Measurements from ENCODE around the gene MTURN. TPM values are rescaled to one million over a fixed set of nuclear protein-coding genes. Genes with fewer than 3 reads are reported as not detected.
A peak's percentile ranks its signal among the peaks of the same experiment; 100 is the strongest.

MTURN gene
- total RNA-seq, 3 donors from 2014 or later, result 2.9 to 3.3 (median 3.3) TPM

GRCh38 chr7:30144657-30145306 lies 10.0 kb downstream of the MTURN start:
- H3K27me3 Mint-ChIP-seq (ENCODE audit: low read depth), result no peaks in the 10 kb centered on the region
- no peak overlapping the region for H3K4me3 Mint-ChIP-seq
- no peaks in the 10 kb centered on the region for H3K4me1 Mint-ChIP-seq (ENCODE audit: low read depth)
- DNase-seq (no peak), ATAC-seq (no peak)
- no peaks in the 10 kb centered on the region for H3K9me3 Mint-ChIP-seq
- H3K36me3 Mint-ChIP-seq (ENCODE audit: insufficient read depth), result no peaks in the 10 kb centered on the region

GRCh38 chr7:30145426-30145970 lies 10.7 kb downstream of the MTURN start:
- no peaks in the 10 kb centered on the region for H3K9me3 Mint-ChIP-seq
- no peak overlapping the region for H3K4me3 Mint-ChIP-seq
- DNase-seq (no peak), ATAC-seq (no peak)
- H3K27me3 Mint-ChIP-seq (ENCODE audit: low read depth), result no peaks in the 10 kb centered on the region
- no peaks in the 10 kb centered on the region for H3K4me1 Mint-ChIP-seq (ENCODE audit: low read depth)
- no peaks in the 10 kb centered on the region for H3K36me3 Mint-ChIP-seq (ENCODE audit: insufficient read depth)

DNA sequence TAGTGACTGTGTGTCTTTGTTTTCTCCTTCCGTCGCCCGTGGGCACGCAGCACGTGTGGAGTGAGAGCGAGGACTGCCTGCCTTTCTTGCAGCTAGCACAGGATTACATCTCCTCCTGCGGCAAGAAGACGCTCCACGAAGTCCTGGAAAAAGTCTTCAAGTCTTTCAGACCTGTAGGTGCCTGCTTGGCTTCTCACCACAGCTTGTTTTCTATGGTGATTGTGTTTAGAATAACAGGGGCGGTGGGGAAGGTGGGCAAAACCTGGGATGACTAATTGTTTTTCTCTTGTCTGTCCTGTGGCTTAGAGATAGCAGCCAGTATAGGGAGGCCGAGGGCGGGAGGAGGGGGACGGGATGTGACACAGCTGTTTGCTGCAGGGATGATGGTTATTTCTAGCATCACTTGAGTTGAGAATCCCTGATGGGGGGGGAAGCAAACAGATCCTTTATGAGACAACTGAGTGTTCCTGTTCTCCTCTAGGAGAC lies 11.4 kb downstream of the MTURN start:
- DNase-seq, result no peak
- H3K36me3 Mint-ChIP-seq (ENCODE audit: insufficient read depth), result no peaks in the 10 kb centered on the region
- no peaks in the 10 kb centered on the region for H3K4me1 Mint-ChIP-seq (ENCODE audit: low read depth)
- no peaks in the 10 kb centered on the region for H3K27me3 Mint-ChIP-seq (ENCODE audit: low read depth)
- no peak overlapping the region for H3K4me3 Mint-ChIP-seq
- peak in 1 of 2 donors; percentile 31 for ATAC-seq
- no peaks in the 10 kb centered on the region for H3K9me3 Mint-ChIP-seq

DNA sequence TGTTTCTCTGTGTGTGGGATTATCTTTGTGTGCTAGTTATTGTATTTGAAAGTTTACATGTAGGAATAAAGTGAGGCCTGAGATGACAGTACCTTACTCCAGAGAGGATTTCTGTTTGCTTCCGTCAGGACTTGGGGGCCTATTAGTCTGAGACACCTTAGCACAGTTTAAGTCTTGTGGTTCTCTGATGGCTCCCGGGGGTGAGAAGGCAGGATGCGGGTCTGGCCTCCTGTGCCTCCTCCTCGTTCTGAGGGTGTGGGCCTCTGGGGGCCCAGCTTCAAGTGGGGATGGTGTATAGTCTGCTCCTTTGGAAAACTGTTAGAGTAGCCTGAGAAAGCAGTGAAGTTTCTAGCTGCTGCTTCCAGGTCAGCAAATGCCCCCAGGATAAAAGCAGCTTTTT lies 12.4 kb downstream of the MTURN start:
- Mint-ChIP-seq H3K27me3 (ENCODE audit: low read depth) (no peaks in the 10 kb centered on the region), H3K9me3 (no peaks in the 10 kb centered on the region), H3K4me3 (no peak overlapping the region), H3K36me3 (ENCODE audit: insufficient read depth) (no peaks in the 10 kb centered on the region), H3K4me1 (ENCODE audit: low read depth) (no peaks in the 10 kb centered on the region)
- DNase-seq (no peak), ATAC-seq (peak in 1 of 2 donors; percentile 18)

GRCh38 chr7:30147785-30148184 lies 13.0 kb downstream of the MTURN start:
- no peak for ATAC-seq
- Mint-ChIP-seq H3K27me3 (ENCODE audit: low read depth) (no peaks in the 10 kb centered on the region), H3K4me3 (no peak overlapping the region), H3K36me3 (ENCODE audit: insufficient read depth) (no peaks in the 10 kb centered on the region), H3K9me3 (no peaks in the 10 kb centered on the region), H3K4me1 (ENCODE audit: low read depth) (no peaks in the 10 kb centered on the region)
- no peak for DNase-seq

DNA sequence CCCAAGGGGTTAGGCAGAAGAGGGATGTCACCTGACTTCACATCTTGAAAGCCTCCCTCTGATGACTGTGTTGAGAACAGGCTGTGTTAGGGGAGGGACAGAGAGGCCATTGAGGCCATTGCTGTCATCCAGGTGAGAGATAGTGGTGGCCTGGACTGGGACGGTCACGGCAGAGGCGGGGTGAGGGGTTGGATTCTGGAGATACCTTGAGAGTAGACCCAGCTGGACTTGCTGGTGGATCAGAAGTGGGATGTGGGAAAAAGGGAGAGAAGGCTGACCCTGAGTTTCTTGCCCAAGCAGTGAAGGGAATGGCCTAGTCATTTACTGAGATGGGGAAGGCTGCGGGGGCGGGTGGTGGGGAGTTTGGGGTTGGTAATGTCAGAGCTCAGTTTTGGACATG lies 13.6 kb downstream of the MTURN start:
- no peak for ATAC-seq
- Mint-ChIP-seq H3K27me3 (ENCODE audit: low read depth) (no peaks in the 10 kb centered on the region), H3K9me3 (no peaks in the 10 kb centered on the region)

DNA sequence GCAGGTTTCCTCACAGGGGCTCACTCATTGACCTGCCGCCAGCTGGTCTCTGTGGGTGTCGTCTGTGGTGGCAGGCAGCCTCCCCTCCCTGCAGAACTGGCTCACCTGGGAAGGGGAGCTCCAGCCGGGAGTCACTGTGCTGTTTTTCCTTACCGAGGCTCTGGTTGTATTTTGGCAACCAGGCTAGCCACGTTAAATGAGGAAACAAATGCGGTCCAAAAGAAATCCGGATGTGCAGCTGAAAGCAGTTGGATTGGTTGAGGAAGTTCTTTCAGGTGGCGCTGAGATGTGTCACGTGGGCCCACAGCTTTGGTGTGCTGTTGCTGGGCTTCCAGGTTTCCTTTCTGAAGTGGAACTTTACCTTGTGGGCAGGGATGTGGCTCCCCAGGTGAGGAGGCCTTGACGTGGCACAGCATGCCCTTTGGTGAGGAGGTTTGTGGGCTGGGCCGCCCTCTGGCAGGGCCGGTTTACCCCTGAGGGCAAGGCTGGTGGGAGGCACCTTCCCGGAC lies 14.2 kb downstream of the MTURN start:
- no peaks in the 10 kb centered on the region for H3K36me3 Mint-ChIP-seq (ENCODE audit: insufficient read depth)
- H3K27me3 Mint-ChIP-seq (ENCODE audit: low read depth), result no peaks in the 10 kb centered on the region
- peak overlapping the region; percentile 44 for H3K4me3 Mint-ChIP-seq
- H3K9me3 Mint-ChIP-seq, result no peaks in the 10 kb centered on the region
- ATAC-seq (peak; percentile 48 to 59), DNase-seq (no peak)
- no peaks in the 10 kb centered on the region for H3K4me1 Mint-ChIP-seq (ENCODE audit: low read depth)

More for the DNA sequence above, 13.6 kb downstream of the MTURN start:
- Mint-ChIP-seq H3K36me3 (ENCODE audit: insufficient read depth) (no peaks in the 10 kb centered on the region), H3K4me1 (ENCODE audit: low read depth) (no peaks in the 10 kb centered on the region), H3K4me3 (no peak overlapping the region)
- no peak for DNase-seq

DNA sequence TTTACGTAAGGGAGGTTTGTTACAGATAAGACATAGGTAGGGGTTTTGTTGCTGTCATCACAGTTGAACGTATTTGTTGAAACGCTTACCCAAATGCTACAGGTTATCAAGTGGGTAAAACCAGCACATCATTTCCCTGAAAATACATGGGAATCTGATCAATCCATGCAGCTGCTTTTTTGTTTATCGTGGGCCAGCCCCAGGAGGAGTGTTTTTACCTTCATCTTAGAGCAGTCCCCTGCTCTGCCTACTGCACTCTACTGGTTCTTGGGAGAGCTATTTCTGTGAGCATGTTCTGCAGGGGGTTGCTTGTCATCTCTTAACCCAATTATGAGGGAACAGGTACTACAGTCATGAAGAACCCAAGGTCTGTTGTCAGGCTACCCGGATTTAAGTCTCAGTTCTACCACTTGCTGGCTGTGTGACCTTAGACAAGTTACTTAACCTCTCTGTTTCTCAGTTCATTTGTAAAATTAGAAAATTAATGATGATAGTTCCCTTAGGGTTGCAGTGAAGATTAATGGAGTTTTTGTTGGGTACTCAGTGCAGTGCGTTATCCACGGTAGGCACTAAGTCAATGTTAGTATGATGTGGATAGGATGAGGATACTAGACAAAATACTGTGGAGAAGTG lies 15.0 kb downstream of the MTURN start:
- no peaks in the 10 kb centered on the region for H3K36me3 Mint-ChIP-seq (ENCODE audit: insufficient read depth)
- no peaks in the 10 kb centered on the region for H3K4me1 Mint-ChIP-seq (ENCODE audit: low read depth)
- H3K9me3 Mint-ChIP-seq, result no peaks in the 10 kb centered on the region
- DNase-seq (no peak), ATAC-seq (no peak)
- no peaks in the 10 kb centered on the region for H3K27me3 Mint-ChIP-seq (ENCODE audit: low read depth)
- no peak overlapping the region for H3K4me3 Mint-ChIP-seq

- Mint-ChIP-seq H3K4me1 (ENCODE audit: low read depth) (no peaks in the 10 kb centered on the region), H3K4me3 (no peak overlapping the region), H3K9me3 (no peaks in the 10 kb centered on the region), H3K36me3 (ENCODE audit: insufficient read depth) (no peaks in the 10 kb centered on the region), H3K27me3 (ENCODE audit: low read depth) (no peaks in the 10 kb centered on the region)
- ATAC-seq (no peak), DNase-seq (no peak)
Observed at GRCh38 chr7:30150711-30151110, 15.9 kb downstream of the MTURN start.

- Mint-ChIP-seq H3K4me1 (ENCODE audit: low read depth) (peaks cover 20% of the 10 kb centered on the region), H3K9me3 (no peaks in the 10 kb centered on the region), H3K4me3 (no peak overlapping the region), H3K27me3 (ENCODE audit: low read depth) (no peaks in the 10 kb centered on the region), H3K36me3 (ENCODE audit: insufficient read depth) (no peaks in the 10 kb centered on the region)
- DNase-seq, result no peak
- ATAC-seq, result no peak
Observed at GRCh38 chr7:30154111-30154587, 19.4 kb downstream of the MTURN start.

DNA sequence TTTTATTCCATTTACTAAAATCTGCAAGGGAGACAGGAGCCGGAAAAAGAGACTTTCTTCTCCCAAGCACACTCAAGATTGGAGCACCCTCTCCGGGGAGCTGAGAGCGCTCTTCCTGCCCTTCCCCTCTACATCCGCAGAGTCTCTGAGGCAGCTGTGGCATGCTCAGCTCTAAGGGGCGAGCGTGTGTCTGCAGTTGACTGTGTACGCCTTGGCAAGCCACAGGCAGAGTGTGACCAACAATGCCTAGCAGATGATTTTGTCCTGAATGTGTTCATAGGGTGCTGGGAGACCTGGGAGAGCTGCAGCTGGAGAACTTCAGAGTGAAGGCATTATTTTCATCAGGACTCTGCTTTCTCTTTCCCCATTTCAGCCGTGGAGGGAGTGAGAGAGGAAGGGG lies 20.7 kb downstream of the MTURN start:
- Mint-ChIP-seq H3K27me3 (ENCODE audit: low read depth) (no peaks in the 10 kb centered on the region), H3K4me3 (no peak overlapping the region), H3K9me3 (no peaks in the 10 kb centered on the region), H3K36me3 (ENCODE audit: insufficient read depth) (no peaks in the 10 kb centered on the region), H3K4me1 (ENCODE audit: low read depth) (peaks cover 32% of the 10 kb centered on the region)
- ATAC-seq (no peak), DNase-seq (no peak)

- Mint-ChIP-seq H3K9me3 (no peaks in the 10 kb centered on the region), H3K27me3 (ENCODE audit: low read depth) (no peaks in the 10 kb centered on the region), H3K36me3 (ENCODE audit: insufficient read depth) (no peaks in the 10 kb centered on the region), H3K4me1 (ENCODE audit: low read depth) (peaks cover 35% of the 10 kb centered on the region), H3K4me3 (peak overlapping the region; percentile 5)
- peak; percentile 61 to 64 for ATAC-seq
- no peak for DNase-seq
Observed at GRCh38 chr7:30157204-30157603, 22.4 kb downstream of the MTURN start.

DNA sequence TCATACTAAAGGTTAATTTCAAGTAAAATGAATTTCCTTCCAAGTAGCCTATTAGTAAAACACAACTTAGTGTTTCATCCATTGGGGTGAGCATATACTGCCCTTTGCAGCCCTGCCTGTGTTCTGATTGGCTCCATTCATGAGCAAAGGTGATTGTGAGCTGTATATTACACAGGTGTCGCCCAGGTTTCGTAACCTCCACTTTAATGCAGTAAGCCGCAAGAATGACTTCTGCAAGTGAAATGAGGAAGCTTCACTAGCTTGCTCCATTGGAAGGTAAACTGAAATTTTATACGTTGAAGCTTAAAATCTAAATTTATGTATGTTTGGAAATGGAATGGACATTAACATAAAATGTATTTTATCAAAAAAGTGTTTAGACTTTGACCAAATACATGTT lies 24.4 kb downstream of the MTURN start:
- H3K36me3 Mint-ChIP-seq (ENCODE audit: insufficient read depth), result no peaks in the 10 kb centered on the region
- H3K4me1 Mint-ChIP-seq (ENCODE audit: low read depth), result peaks cover 53% of the 10 kb centered on the region
- no peaks in the 10 kb centered on the region for H3K9me3 Mint-ChIP-seq
- no peak for DNase-seq
- no peak for ATAC-seq
- H3K27me3 Mint-ChIP-seq (ENCODE audit: low read depth), result no peaks in the 10 kb centered on the region
- no peak overlapping the region for H3K4me3 Mint-ChIP-seq

- DNase-seq, result no peak
- H3K4me1 Mint-ChIP-seq (ENCODE audit: low read depth), result peaks cover 56% of the 10 kb centered on the region
- H3K36me3 Mint-ChIP-seq (ENCODE audit: insufficient read depth), result no peaks in the 10 kb centered on the region
- H3K4me3 Mint-ChIP-seq, result no peak overlapping the region
- ATAC-seq, result peak in 1 of 2 donors; percentile 13
- no peaks in the 10 kb centered on the region for H3K9me3 Mint-ChIP-seq
- H3K27me3 Mint-ChIP-seq (ENCODE audit: low read depth), result no peaks in the 10 kb centered on the region
Observed at GRCh38 chr7:30159698-30160143, 24.9 kb downstream of the MTURN start.

DNA sequence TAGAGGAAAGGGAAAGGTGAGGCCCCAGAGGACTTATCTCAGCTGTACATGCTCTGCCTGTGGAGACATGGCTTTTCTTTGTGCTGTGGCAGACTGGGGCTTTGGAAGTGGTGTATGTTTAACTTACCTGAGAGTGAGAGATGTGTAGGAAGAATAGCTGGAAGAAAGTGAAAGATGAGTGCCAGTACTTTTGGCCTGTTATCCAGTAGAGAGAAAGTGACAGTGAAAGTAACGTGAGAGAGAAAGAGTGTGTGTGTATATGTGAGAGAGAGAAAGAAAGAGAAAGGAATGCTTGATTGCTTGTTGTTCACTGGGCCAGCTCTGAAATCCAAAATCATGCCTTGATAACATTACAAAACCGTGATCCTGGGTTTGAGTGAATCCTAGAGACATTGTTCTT lies 25.5 kb downstream of the MTURN start:
- Mint-ChIP-seq H3K9me3 (no peaks in the 10 kb centered on the region), H3K4me1 (ENCODE audit: low read depth) (peaks cover 56% of the 10 kb centered on the region), H3K27me3 (ENCODE audit: low read depth) (no peaks in the 10 kb centered on the region), H3K36me3 (ENCODE audit: insufficient read depth) (no peaks in the 10 kb centered on the region), H3K4me3 (no peak overlapping the region)
- ATAC-seq (no peak), DNase-seq (no peak)
